GM18870 (cell line): ENCODE measurements around the gene ASMTL.
"Not testable (repeated sequence)": the region's sequence is repeated elsewhere in the genome, so short reads cannot be mapped to it uniquely, and the experiment has no call there.

Experiments used
- ATAC-seq: cut with Tn5 transposase; IDR thresholded peaks from one replicate; pipeline ENCODE4 v1.9.1; 2021; ENCODE audit warnings: moderate library complexity; ENCODE audit not compliant: unreplicated experiment

ASMTL gene

DNA sequence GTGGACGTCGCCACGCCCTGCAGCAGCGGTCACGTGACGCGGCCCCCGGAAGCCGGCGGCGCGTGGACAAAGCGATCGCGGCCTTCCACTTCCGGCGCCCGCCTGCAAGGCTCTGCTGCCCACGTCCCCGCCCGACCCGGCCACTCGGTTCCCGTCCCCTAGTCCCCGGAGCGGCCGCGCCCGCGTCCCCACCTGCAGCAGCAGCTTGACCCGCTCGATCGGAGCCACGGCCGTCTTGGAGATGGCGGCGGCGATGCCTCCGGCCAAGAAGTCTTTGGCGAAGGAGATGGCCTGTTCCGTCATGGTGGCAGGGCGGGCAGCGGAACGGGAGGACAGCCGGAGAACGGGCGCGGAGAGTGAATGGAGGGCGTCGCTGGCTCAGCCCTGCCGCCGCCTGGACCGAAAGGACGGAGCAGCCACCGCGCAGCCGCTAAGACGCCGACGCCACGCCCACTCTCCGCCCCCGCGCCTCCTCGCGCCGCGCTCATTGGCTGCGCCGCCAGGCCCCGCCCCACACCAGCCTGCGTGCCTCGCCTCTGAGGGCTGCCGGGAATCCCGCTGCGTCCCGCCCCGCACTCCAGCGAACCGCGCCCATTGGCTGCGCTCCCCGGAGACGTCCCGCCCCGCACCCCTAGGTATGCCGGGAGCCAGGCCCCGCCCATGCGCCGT, 60.9 kb downstream of the ASMTL start, which contains the start of gene SLC25A6:
Gene SLC25A6, minus strand, starts transcription at position 407 of the 669 bp plus-strand sequence. Its CDS starts 104 bp downstream, at position 303.
- peak; percentile 84 for ATAC-seq

DNA sequence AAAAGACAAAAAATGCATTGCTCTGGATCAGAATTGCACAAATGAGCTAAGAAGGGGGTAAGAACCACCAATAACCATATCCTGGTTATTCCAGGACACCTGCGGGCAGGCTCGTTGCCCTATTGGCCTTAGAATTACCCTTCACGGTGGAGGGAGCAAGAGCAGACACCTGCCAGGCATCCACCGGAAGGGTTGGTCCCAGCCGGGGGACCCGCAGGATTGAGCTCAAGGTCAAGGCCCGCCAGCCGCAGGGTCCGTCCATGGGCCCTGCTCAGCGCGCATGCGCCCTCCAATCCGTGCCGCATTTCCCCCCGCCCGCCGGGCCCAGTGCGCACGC, 61.4 kb downstream of the ASMTL start:
- ATAC-seq = no peak

DNA sequence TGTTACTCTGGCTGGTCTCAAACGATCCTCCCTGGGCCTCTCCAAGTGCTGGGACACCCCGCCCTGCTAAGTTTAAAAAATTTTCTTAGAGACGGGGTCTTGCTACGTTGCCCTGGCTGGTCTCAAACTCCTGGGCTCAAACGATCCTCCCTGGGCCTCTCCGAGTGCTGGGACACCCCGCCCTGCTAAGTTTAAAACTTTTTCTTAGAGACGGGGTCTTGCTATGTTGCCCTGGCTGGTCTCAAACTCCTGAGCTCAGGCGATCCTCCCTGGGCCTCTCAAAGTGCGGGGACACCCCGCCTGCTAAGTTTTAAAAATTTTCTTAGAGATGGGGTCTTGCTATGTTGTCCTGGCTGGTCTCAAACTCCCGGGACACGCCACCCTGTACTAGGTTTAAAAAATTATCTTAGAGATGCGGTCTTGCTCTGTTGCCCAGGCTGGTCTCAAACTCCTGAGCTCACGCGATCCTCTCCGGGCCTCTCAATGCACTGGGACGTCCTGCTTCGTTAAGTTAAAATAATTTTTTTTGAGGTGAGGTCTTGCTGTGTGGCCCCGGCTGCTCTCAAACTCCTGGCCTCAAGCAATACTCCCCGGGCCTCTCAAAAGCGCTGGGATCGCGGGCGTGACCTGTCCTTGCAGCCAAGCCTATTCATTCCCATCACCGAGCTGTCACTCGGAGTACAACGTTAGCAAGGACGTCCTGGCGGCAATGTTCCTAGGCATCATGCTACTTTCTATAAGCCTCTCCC, 61.9 kb downstream of the ASMTL start:
- ATAC-seq = no peak

DNA sequence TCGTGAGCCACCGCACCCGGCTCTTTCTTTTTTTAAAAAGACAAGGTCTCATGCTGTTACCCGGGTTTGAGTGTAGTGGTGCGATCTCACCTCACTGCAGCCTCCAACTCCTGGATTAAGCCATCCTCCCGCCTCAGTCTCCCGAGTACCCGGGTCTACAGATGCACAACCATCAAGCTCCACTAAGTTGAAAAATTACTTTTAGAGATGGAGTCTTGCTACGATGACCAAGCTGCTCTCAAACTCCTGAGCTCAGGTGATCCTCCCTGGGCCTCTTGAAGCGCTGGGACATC, 62.8 kb downstream of the ASMTL start:
- no peak for ATAC-seq

DNA sequence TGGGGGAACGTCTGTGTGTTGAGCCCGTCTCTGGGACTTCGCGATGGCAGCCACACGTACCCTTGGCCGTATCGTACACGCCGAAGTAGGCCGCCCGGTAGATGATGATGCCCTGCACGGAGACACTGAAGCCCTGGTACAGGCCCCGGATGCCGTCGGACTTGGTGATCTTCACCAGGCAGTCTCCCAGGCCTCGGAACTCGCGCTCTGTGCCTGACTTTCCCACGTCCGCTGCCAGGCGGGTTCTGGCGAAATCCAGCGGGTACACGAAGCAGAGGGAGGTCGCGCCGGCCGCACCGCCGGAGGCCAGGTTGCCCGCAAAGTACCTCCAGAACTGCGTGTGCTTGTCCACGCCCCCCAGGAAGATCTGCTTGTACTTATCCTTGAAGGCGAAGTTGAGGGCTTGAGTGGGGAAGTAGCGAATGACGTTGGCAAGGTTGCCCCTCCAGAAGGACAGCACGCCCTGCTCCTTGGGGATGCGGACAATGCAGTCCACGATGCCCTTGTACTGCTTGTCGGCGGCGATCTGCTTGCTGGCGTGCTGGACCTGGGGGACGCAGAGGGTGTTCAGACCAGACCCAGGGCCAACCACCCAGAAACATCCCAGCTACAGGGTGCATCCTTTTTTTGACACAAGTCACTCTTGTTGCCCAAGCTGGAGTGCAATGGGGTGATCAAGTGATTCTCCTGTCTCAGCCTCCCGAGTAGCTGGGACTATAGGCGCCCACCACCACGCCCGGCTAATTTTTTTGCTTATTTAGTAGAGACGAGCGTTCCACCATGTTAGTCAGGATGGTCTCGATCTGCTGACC, 63.3 kb downstream of the ASMTL start:
- ATAC-seq = no peak

DNA sequence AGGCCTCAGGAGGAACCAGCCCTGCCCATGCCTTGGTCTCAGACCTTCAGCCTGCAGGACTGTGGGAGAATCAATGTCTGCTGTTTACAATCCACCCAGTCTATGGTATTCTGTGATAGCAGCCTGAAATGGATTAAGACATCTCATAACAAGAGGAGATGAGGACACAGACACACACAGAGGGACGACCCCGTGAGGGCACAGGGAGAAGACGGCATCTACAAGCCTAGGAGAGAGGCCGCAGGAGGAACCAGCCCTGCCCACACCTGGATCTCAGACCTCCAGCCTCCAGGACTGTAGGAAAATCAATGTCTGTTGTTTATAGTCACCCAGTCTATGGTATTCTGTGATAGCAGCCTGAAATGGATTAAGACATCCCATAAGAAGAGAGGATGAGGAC, 64.1 kb downstream of the ASMTL start:
- ATAC-seq = no peak

DNA sequence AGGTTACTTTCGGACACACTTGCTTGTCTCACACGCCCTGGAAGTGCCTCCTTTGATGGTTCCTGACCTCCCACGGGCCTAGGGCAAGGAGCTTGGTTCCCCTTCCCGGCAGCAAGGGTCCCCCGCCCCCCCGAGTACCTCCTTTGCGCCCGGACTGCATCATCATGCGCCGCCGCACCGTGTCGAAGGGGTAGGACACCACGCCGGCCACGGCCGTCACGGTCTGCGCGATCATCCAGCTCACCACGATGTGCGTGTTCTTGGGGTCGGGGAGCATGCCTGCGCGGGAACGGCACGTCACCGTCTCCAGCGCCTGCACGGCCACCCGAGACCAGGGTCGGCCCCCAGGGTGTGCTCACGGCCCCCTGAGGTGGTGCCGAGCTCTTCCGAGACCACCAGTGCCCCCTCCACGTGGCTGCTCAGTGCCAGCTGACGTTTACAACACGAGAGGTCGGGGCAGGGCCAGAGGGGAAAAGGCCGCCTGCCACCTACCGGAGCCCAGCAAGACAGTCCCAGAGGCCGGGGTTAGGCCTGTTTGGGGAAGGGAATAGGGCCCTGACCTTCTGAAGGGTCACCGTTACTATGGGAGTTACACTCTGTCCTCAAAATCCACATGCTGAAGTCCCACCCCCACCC, 65.5 kb downstream of the ASMTL start:
- no peak for ATAC-seq

DNA sequence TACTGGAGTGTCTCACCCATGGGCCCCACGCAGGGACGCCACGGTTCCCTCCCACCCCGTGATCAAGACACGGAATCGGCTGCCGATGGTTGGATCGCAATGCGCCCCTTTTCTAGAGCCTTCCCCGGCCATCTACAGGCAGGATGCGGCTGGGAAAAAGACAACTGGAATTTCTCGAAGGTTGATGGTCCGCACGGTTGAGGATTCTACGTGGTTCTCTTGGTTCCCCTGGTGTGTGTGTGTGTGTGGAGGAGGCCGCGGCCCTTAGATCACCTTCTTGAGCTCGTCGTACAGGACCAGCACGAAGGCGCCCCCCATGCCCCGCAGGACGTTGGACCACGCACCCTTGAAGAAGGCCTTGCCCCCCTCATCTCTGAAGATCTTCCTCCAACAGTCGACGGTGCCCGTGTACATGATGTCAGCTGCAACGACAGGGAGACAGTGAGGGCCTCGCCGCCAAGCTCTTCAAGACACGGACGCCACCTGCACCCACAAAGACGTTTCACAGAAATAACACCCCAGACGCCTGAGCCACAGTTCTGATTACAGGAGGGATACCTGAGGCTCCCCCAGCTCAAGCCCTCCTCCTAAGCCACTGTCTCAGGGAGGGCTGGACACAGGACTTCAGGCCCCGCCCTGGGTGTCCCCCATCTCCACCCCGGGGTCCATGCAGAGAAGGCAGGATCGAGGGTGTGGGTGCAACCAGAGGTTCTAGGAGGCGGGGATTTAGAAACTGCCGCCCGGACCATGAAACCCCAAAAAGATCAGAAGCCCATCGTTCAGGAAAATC, 66.2 kb downstream of the ASMTL start:
- ATAC-seq = no peak

DNA sequence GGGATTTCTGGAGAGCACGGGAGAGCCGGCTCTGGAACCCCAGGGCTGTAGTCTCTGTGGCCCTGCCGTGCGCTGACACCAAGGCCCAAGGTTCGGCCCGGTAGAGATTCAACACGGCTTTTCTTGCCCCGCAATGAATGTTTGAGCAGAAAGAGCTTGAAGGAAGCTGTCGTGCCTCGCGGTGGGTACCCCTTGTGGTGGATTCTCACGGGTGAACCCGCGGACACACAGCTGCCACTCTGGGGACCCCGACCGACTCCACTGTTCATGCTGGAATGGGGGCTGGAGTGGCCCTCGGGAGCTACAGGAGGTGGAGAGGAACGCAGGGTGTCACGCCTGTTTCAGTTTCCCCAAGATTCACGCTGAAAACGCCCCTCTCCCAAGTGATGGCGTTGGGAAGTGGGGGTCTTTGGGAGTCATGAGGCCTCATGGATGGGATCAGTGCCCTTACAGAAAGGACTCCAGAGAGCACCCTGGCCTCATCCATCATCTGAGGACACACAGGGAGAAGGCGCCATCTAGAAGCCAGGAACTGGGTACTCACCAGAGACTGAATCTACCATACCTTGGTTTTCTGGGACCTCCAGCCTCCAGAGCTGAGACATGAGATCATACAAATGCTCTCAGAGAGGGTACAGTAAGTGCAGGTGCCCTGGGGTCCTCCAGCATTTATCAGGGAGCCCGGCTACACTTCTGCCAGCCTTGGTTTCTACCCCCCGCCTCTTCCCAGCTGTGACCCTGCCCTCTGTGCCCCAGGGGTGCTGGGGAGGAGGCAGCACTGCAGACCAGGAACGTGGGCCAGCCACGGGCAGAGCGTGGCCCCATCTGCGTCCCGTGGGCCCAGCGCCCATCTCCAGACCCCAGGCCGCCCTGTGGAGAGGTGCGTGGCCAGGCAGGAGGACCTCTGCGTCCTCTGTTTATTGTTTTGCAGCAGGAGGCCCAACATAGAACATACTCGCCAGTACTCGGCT, 67.2 kb downstream of the ASMTL start:
- ATAC-seq = no peak

DNA sequence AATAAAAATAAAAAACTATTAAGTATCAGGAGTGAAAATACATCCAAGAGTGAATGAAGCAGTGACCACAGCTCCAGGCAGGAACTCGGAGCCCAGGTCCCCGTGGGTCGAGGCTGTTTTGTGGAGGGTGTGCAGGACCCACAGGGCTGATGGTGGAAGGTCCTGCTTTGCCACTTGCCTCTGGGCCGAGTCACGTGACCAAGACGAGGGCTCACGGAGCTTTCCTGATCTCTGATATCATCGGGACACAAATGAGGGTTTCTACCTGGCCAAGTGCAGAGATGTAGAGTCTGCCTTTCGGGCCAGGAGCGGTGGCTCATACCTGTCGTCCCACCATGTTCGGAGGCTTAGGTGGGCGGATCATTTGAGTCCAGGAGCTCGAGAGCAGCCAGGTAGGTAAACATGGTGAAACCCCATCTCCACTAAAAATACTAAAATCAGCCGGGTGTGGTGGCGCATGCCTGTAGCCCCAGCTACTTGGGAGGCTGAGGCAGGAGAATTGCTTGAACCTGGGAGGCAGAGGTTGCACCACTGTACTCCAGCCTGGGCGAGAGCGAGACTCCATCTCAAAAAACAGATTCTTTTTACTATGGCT, 68.0 kb downstream of the ASMTL start:
- no peak for ATAC-seq

DNA sequence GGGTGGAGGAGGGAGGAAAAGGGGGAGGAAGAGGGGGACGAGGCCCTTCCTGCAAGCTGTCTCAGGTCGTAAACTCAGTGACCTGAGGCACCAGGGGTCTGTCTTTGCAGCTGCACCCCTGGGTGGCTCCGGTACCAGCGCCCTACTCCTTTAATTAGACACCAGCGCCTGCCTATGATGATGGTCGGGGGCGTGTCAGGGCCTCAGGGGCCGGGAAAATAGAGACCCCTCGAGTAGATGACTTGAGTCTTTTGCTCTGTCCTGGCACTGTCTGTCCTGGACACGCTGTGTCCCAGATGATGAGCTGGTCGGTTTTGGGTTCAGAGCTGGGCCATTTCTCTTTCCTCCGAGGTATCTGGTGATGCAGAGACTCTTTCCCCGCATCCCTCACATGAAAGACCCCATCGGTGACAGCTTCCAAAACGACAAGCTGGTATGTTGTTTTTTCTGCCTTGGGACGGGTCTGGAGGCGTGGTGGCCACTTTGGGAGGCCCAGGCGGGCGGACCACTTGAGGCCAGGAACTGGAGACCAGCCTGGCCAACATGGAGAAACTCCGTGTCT, 72.0 kb downstream of the ASMTL start:
- ATAC-seq = no peak

DNA sequence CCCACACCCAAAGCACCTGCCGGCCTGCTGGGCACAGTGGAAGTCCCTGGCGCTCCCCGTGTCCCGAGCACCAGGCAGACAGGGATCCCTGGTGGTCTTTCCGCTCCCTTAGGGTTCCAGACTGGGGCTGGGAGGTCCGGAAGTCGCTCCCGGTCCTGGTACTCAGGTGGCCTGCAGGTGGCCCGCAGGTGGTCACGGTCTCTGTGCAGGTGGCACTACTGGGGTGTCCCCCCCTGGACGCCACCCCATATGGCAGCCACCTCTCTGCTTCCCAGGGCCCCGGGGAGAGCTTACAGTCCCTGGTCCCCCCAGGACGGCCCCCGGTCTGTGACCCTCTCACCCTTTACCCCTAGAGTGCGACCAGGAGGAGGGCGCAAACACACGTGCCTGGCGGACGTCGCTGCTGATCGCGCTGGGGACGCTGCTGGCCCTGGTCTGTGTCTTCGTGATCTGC, 74.4 kb downstream of the ASMTL start:
- ATAC-seq = no peak

DNA sequence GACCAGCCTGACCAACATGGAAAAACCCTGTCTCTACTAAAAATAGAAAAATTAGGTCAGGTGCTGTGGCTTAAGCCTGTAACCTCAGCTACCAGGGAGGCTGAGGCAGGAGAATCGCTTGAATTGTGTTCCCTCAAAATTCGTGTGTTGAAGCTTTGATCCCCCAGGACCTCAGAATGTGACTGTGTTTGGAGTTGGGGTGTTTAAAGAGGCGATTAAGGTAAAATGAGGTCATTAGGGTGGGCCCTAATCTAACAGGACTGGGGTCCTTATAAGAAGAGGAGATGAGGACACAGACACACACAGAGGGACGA, 84.4 kb downstream of the ASMTL start:
- ATAC-seq = no peak

DNA sequence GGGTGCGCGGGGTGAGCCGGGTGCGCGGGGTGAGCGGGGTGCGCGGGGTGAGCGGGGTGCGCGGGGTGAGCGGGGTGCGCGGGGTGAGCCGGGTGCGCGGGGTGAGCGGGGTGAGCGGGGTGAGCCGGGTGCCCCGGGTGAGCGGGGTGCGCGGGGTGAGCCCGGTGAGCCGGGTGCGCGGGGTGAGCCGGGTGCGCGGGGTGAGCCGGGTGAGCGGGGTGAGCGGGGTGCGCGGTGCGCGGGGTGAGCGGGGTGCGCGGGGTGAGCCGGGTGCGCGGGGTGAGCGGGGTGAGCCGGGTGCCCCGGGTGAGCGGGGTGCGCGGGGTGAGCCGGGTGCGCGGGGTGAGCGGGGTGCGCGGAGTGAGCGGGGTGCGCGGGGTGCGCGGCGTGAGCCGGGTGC, 86.3 kb downstream of the ASMTL start:
- ATAC-seq = not testable (repeated sequence)

DNA sequence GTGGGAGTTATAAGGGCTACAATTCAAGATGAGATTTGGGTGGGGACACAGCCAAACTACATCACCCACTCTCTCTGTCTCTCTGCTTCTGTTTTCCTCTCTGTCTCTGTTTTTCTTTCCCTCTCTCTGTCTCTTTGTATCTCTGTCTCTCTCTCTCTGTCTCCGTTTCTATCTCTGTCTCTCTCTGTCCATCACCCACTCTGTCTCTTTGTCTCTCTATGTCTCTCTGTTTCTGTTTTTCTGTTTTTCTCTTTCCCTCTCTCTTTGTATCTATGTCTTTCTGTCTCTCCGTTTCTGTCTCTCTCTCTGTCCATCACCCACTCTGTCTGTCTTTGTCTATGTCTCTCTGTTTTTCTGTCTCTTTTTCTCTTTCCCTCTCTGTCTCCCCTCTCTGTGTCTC, 90.8 kb downstream of the ASMTL start:
- no peak for ATAC-seq

DNA sequence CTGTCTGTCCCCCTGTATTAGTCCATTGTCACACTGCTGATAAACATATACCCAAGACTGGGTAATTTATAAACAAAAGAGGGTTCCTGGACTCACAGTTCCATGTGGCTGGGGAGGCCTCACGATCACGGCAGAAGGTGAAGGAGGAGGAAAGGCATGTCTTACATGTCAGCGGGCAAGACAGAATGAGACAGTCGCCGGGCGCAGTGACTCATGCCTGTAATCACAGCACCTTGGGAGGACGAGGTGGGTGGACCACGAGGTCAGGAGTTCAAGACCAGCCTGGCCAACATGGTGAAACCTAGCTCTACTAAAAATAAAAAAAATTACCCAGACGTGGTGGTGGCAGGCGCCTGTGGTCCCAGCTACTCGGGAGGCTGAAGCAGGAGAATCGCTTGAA, 91.4 kb downstream of the ASMTL start:
- no peak for ATAC-seq

DNA sequence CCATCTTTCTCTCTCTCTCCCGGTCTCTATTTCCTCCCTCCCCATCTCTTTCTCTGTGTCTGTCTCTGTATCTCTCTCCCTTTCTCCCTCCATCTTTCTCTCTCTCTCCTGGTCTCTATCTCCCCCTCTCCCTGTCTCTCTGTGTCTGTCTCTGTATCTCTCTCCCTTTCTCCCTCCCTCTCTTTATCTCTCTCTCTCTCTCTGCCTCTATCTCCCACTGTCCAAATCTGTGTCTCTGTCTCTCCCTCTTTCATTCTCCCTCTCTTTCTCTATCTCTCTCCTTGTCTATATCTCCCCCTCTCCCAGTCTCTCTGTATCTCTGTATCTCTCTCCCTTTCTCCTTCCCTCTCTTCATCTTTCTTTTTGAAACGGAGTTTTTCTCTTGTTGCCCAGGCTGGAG, 92.5 kb downstream of the ASMTL start:
- ATAC-seq = no peak

DNA sequence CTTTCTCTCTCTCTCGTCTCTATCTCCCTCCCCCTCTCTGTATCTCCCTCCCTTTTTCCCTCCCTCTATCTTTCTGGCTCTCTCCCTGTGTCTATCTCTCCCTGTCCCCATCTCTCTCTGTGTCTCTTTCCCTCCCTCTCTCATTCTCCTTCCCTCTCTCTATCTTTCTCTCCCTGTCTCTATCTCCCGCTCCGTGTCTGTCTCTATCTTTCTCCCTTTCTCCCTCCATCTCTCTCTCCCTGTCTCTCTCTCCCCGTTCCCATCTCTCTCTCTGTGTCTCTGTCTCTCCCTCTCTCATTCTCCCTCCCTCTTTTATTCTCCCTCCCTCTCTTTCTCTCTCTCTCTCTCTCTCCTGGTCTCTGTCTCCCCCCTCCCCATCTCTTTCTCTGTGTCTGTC, 93.2 kb downstream of the ASMTL start:
- ATAC-seq = no peak
